HG02938 (cell line): ENCODE data around the gene DDX17.

Experiments
- ATAC-seq: cut with Tn5 transposase; IDR thresholded peaks from one replicate; pipeline ENCODE4 v1.9.1; 2021; ENCODE audit warnings: mild to moderate bottlenecking, moderate library complexity; ENCODE audit not compliant: unreplicated experiment

Gene DDX17

GRCh38 chr22:38451404-38451803 lies 54.7 kb downstream of the DDX17 start:
- ATAC-seq: no peak

- no peak for ATAC-seq
These were observed 55.8 kb downstream of the DDX17 start for GRCh38 chr22:38450234-38450797.

- ATAC-seq: no peak
These were observed 56.3 kb downstream of the DDX17 start for GRCh38 chr22:38449776-38450175.

GRCh38 chr22:38448945-38449745 lies 57.0 kb downstream of the DDX17 start:
- ATAC-seq: no peak

GRCh38 chr22:38446018-38446601 lies 60.0 kb downstream of the DDX17 start:
- ATAC-seq: no peak

- ATAC-seq: no peak
These were observed 61.3 kb downstream of the DDX17 start for GRCh38 chr22:38444783-38445182.

- no peak for ATAC-seq
These were observed 62.2 kb downstream of the DDX17 start for GRCh38 chr22:38443628-38444521.

GRCh38 chr22:38442967-38443627 lies 63.0 kb downstream of the DDX17 start:
- no peak for ATAC-seq

GRCh38 chr22:38441620-38442287 lies 64.4 kb downstream of the DDX17 start:
- no peak for ATAC-seq

GRCh38 chr22:38440747-38441350 lies 65.3 kb downstream of the DDX17 start:
- no peak for ATAC-seq

- ATAC-seq: no peak
These were observed 68.7 kb downstream of the DDX17 start for GRCh38 chr22:38437416-38437815.

- no peak for ATAC-seq
These were observed 69.3 kb downstream of the DDX17 start for GRCh38 chr22:38436629-38437395.

GRCh38 chr22:38435965-38436364 lies 70.1 kb downstream of the DDX17 start:
- ATAC-seq: no peak

- ATAC-seq: no peak
These were observed 71.1 kb downstream of the DDX17 start for GRCh38 chr22:38435010-38435409.

- no peak for ATAC-seq
These were observed 72.2 kb downstream of the DDX17 start for GRCh38 chr22:38433871-38434270.
